Transverse colon (tissue), 4 donors: Measurements from ENCODE around the gene ACACA.

Source experiments
- CTCF ChIP-seq, 5 experiments: fragments of 200-600 bp in 3 of 5; fragments of 450-650 bp in 2 of 5; sonication (generic) in 3 of 5; IDR thresholded peaks; 1 replicate in 2 of 5; 2 replicates in 3 of 5; pipeline ENCODE4 v1.5.1; 2016 to 2017; ENCODE audit warnings: antibody characterized with exemption in 5 of 5, inconsistent platforms in 3 of 5, mild to moderate bottlenecking in 2 of 5, moderate library complexity in 1 of 5
- POLR2A ChIP-seq: fragments of 450-650 bp; IDR thresholded peaks from one replicate; pipeline ENCODE4 v1.6.1; 2016; ENCODE audit warnings: antibody characterized with exemption, mild to moderate bottlenecking, moderate library complexity
- POLR2AphosphoS5 ChIP-seq, 3 donors: sonication (generic); formaldehyde crosslinking; IDR thresholded peaks; one replicate each; pipeline ENCODE4 v1.6.1; 2016; ENCODE audit warnings: antibody characterized with exemption in 3 of 3

GRCh38 chr17:37064956-37065355 is 341.7 kb downstream of the ACACA start:
- TF ChIP-seq CTCF (IDR thresholded peaks at IDR 0.05) (no peak), POLR2AphosphoS5 (IDR thresholded peaks at IDR 0.05) (no peak), POLR2A (no peak)
